DMS 273 treated with DMSO at 0.1 percent for 48 hours (cell line): ENCODE measurements around the gene DCUN1D1.

ENCODE experiments used
- DNase-seq: peaks from one replicate; lab custom pipeline; 2025; lab: John Stamatoyannopoulos, UW

The DCUN1D1 gene

GRCh38 chr3:182936239-182936917 lies 44.0 kb downstream of the DCUN1D1 start:
- no peak for DNase-seq

- no peak for DNase-seq
Observed at GRCh38 chr3:182935803-182936202, 44.5 kb downstream of the DCUN1D1 start.

DNA sequence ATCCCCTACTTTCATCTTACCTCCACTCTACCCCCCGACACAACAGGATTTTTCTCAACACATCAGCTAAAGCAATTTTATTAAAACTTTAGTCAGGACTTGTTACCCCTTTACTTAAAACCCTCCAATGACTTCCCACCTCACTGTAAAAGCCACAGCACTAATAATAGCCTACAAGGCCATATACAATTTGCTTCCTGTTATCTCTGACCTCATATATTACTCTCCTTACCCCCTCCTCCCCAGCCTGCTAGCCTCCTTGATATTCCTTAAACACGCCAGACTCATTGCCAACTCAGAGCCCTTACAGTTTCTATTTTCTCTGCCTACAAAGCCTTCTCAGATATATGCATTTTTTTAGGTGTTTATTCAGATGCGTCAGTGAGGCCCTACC lies 54.4 kb downstream of the DCUN1D1 start:
- no peak for DNase-seq

DNA sequence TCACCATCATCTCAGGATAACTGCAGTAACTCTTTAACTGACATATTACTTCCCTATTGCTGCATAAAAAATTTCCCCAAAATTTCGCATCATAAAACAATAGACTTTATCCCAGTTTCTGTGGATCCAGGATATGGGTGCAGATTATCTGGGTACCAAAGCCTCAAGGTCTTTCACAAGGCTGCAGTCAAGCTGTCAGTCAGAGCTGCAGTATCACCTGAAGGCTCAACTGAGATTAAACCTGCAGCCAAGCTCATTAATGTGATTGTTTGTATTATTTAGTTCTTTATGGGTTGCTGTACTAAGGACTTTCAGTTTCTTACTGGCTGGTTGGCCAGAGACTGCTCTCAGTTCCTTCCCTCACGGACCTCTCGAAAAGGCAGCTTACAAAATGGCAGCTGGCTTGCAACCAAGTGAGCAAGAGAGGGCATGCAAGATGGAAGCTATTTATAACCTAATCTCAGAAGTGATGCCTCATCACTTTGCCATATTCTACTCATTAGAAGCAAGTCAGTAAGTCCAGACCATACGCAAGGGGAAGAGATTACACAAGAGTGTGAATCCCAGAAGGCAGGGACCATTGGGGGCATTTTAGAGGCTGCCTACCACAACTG lies 54.9 kb downstream of the DCUN1D1 start:
- no peak for DNase-seq

DNA sequence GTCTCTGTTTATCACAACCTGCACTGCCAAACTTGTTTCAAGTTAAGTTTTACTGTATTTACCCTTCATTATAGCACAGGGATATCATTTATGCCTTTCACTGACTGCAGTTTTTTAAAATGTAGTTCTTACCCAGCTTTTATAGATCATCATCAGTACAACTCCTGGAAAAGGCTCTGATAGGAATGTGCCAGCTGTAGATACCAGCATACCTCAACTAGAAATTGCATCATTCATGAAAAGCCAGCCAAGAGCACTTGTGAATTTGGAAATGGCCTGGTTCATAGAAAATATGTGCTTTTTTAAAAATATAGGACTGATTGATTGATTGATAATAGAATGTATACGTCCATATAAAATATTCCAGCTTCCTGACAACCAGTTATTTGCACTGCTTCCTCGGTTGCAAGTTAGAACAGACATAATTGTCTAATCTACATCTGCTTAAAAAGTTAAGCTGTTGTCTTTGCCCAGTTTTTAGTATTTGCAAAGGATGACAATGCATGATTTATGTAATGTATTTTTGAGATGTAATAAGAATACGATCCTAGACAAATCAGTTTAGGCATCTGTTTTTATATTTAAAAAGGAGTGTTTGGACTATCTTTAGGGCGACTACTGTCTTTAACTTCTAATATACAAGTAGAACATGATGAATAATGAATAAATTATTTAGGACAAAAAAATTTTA lies 58.5 kb downstream of the DCUN1D1 start:
- DNase-seq, result no peak

DNA sequence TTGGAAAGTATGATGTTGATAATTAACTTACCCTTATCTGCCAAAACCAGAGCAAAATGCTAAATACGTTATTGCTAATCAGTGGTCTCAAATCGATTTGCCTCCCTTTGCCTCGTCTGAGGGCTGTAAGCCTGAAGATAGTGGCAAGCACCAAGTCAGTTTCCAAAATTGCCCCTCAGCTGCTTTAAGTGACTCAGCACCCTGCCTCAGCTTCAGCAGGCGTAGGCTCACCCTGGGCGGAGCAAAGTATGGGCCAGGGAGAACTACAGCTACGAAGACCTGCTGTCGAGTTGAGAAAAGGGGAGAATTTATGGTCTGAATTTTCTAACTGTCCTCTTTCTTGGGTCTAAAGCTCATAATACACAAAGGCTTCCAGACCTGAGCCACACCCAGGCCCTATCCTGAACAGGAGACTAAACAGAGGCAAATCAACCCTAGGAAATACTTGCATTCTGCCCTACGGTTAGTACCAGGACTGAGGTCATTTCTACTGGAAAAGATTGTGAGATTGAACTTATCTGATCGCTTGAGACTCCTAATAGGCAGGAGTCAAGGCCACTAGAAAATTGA lies 59.7 kb downstream of the DCUN1D1 start:
- no peak for DNase-seq

- no peak for DNase-seq
Observed at GRCh38 chr3:182919866-182920357, 60.4 kb downstream of the DCUN1D1 start.

- DNase-seq, result no peak
Observed at GRCh38 chr3:182917134-182917533, 63.2 kb downstream of the DCUN1D1 start.

DNA sequence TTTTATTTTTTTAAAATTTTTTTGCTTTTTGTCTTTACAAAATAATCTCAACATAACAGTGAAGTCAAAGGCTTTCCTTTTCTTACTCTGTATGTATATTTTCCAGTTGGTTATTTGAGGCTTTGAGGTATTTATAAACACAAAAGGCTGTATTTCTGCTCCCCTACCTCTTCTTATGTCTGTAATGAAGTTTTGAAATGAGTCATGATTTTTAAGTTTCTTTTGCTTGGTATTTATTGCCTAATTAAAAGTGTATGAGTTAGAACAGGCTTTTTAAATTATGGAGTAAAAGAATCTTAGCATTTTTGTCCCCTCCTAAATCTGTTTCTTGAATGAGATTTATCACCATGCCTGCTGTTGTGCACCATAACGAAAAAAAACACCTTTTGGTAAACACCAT lies 66.0 kb downstream of the DCUN1D1 start:
- no peak for DNase-seq

GRCh38 chr3:182913889-182914288 lies 66.4 kb downstream of the DCUN1D1 start:
- no peak for DNase-seq

- no peak for DNase-seq
Observed at GRCh38 chr3:182912474-182912873, 67.9 kb downstream of the DCUN1D1 start.

DNA sequence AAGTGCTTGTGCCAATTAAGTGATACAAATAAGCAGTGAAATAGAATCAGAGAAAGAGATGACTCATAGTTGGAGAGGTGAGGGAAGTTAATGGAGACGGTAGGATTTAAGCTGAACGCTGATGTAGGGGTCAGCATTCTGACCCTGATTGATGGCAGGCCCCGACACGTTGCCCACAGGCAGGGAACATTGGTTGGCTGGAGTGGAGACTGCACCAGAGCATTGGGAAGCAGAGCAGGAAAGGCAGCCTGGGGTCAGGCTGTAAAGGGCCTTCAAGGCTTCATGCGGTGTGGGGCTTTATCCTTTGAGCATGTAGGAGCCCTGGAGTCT lies 68.6 kb downstream of the DCUN1D1 start:
- DNase-seq, result no peak

DNA sequence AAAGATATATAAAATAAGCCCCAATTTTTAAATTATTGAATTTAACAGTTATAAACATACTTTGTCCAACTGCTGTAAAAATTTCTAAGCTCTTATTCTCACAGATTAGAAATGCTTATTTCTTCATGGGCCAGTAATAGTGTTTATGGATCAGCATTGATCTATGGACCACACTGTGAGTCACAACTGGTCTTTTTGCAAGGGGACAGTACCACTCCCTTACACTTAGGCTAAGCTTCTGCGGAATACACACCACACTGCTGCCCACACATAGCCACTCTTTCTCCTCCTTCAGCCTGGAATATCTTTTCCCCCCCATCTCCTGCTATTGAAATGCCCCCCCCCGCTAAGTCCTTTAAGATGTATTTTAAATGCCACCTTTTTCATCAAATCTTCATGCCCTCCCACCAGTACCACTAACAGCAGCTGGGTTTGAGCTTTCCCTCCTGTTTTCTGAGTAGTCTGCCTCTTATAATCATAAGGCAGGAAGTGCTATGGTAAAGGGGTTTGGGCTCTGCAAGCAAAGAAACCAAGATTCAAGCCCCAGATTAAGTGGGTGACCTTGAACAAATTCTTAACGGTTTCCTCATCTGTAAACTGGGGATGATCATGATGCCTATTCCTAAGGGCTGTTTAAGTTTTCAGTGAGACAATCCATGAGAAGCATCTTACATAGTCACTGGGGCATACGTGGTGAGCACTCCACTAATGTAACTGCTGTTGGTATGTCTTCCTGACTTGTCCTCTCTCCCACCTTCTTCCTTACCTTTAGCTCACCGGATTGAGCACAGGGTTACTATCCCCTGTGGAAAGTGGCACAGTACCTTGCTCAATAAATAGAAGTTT lies 69.2 kb downstream of the DCUN1D1 start:
- no peak for DNase-seq

- DNase-seq, result no peak
Observed at GRCh38 chr3:182909318-182910040, 70.9 kb downstream of the DCUN1D1 start.

- DNase-seq, result no peak
Observed at GRCh38 chr3:182908471-182908870, 71.9 kb downstream of the DCUN1D1 start.

GRCh38 chr3:182906036-182906435 lies 74.3 kb downstream of the DCUN1D1 start:
- no peak for DNase-seq

DNA sequence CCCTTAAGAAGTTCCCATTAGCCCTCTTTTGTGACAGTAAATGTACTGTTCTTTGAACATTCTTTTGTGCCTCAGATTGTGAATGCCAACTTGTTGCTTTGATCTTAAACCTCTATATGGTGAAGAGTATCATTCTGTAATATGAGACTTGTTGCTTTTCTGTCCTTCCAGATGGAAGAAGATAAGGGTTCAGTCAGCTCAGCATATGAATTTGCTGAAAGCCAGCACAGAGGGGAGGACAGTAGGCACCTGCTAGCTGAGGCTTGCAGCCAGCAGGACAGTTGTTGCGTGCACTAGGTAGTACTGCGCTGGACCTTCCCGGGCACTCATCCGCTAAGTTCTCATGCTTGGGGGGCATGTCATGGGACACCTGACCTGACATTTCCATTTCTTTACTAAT lies 74.7 kb downstream of the DCUN1D1 start:
- DNase-seq, result no peak

- DNase-seq, result no peak
Observed at GRCh38 chr3:182904164-182904563, 76.2 kb downstream of the DCUN1D1 start.

DNA sequence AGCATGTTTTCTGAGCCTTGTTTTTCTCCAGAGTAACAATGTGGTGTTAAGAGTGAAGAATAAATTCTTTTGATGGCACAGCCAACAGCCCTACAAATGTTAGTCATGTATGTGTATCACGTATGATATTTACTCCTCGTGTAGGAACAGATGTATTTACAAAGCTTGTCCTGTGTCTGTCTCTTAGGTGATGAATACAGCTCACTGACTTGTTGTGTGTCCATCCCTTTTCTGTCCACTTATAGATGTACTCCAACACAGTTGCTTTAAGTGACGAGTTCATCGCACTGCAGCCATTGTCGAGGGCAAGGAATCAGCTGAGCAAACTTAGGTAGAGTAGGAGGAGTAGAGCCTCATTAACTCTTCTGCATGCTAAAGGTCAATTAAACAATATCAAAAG lies 78.1 kb downstream of the DCUN1D1 start:
- no peak for DNase-seq

- no peak for DNase-seq
Observed at GRCh38 chr3:182896553-182896952, 83.8 kb downstream of the DCUN1D1 start.

GRCh38 chr3:182895513-182896112 lies 84.7 kb downstream of the DCUN1D1 start:
- no peak for DNase-seq
